ENCODE measurements around the gene METTL17. TPM values are rescaled to one million over a fixed set of nuclear protein-coding genes. Genes with fewer than 3 reads are reported as not detected.

METTL17 gene
- total and polyA plus RNA-seq, 5 donors from 2014 or later, result 37.3 to 75.9 (median 46.0) TPM

GRCh38 chr14:21026274-21026987, 36.7 kb downstream of the METTL17 start:
- peaks cover 9% of the 10 kb centered on the region for H3K36me3 Mint-ChIP-seq
- H3K4me3 Mint-ChIP-seq, result peak overlapping the region; percentile 67 to 84 (median 72)
- peak overlapping the region in 1 of 3 donors; percentile 32 for H3K27ac Mint-ChIP-seq
- Histone ChIP-seq H3K4me1 (ENCODE audit: control insufficient read depth, insufficient read depth, low read length, poor library complexity, severe bottlenecking) (peaks cover 20% of the 10 kb centered on the region), H3K27me3 (ENCODE audit: control insufficient read depth, insufficient read depth, low read length) (peaks cover 3% of the 10 kb centered on the region), H3K36me3 (ENCODE audit: control insufficient read depth, insufficient read depth, low read length) (no peaks in the 10 kb centered on the region), H3K9me3 (ENCODE audit: control insufficient read depth in 2 of 2, low read length in 2 of 2) (no peaks in the 10 kb centered on the region), H3K4me3 (ENCODE audit: low read depth, low read length) (no peak overlapping the region), H3K27ac (ENCODE audit: insufficient read depth, low read length, poor library complexity, severe bottlenecking) (no peak overlapping the region)
- DNase-seq, result no peak
- H3K4me1 Mint-ChIP-seq, result peaks cover 0 to 30% (median 12%) of the 10 kb centered on the region in 4 donors
- no peaks in the 10 kb centered on the region for H3K9me3 Mint-ChIP-seq
- ATAC-seq (ENCODE audit: low read depth in 2 of 2), result no peak
- peaks cover 22% of the 10 kb centered on the region for H3K27me3 Mint-ChIP-seq

- no peak overlapping the region for H3K27ac ChIP-seq (ENCODE audit: insufficient read depth, low read length, poor library complexity, severe bottlenecking)
Measured at GRCh38 chr14:21026988-21027315, 37.2 kb downstream of the METTL17 start.

GRCh38 chr14:21029917-21030316, 40.1 kb downstream of the METTL17 start, which contains the start of gene TPPP2:
TSS of gene TPPP2 (plus strand) at chr14:21030217. CDS start at chr14:21030582, 365 bp downstream.
- no peak within 1 kb of the TSS for H3K27ac Mint-ChIP-seq
- no peaks in the 10 kb centered on the region for H3K9me3 Mint-ChIP-seq
- H3K27ac ChIP-seq (ENCODE audit: insufficient read depth, low read length, poor library complexity, severe bottlenecking), result no peak within 1 kb of the TSS
- peaks cover 3% of the 10 kb centered on the region for H3K4me1 ChIP-seq (ENCODE audit: control insufficient read depth, insufficient read depth, low read length, poor library complexity, severe bottlenecking)
- H3K36me3 ChIP-seq (ENCODE audit: control insufficient read depth, insufficient read depth, low read length), result no peaks in the 10 kb centered on the region
- H3K4me3 Mint-ChIP-seq, result peak within 1 kb of the TSS in 1 of 4 donors; percentile 21
- no peaks in the 10 kb centered on the region for H3K9me3 ChIP-seq (ENCODE audit: control insufficient read depth in 2 of 2, low read length in 2 of 2)
- H3K4me1 Mint-ChIP-seq, result peaks cover 0 to 3% (median 0%) of the 10 kb centered on the region in 4 donors
- ATAC-seq (ENCODE audit: low read depth in 2 of 2), result no peak
- DNase-seq, result no peak
- H3K27me3 ChIP-seq (ENCODE audit: control insufficient read depth, insufficient read depth, low read length), result no peaks in the 10 kb centered on the region
- H3K27me3 Mint-ChIP-seq, result peaks cover 22% of the 10 kb centered on the region
- H3K4me3 ChIP-seq (ENCODE audit: low read depth, low read length), result no peak within 1 kb of the TSS
- H3K36me3 Mint-ChIP-seq, result no peaks in the 10 kb centered on the region

More at GRCh38 chr14:21026988-21027315, 37.2 kb downstream of the METTL17 start:
- H3K4me1 Mint-ChIP-seq, result peaks cover 0 to 30% (median 12%) of the 10 kb centered on the region in 4 donors
- H3K4me1 ChIP-seq (ENCODE audit: control insufficient read depth, insufficient read depth, low read length, poor library complexity, severe bottlenecking), result peaks cover 20% of the 10 kb centered on the region
- no peaks in the 10 kb centered on the region for H3K9me3 Mint-ChIP-seq
- ATAC-seq (ENCODE audit: low read depth in 2 of 2), result no peak
- peaks cover 3% of the 10 kb centered on the region for H3K27me3 ChIP-seq (ENCODE audit: control insufficient read depth, insufficient read depth, low read length)
- no peaks in the 10 kb centered on the region for H3K9me3 ChIP-seq (ENCODE audit: control insufficient read depth in 2 of 2, low read length in 2 of 2)
- peak overlapping the region; percentile 8 to 85 (median 32) for H3K27ac Mint-ChIP-seq
- no peaks in the 10 kb centered on the region for H3K36me3 ChIP-seq (ENCODE audit: control insufficient read depth, insufficient read depth, low read length)
- H3K4me3 Mint-ChIP-seq, result peak overlapping the region; percentile 55 to 80 (median 68)
- peaks cover 4% of the 10 kb centered on the region for H3K36me3 Mint-ChIP-seq
- H3K4me3 ChIP-seq (ENCODE audit: low read depth, low read length), result no peak overlapping the region
- no peak for DNase-seq
- peaks cover 26% of the 10 kb centered on the region for H3K27me3 Mint-ChIP-seq

DNA sequence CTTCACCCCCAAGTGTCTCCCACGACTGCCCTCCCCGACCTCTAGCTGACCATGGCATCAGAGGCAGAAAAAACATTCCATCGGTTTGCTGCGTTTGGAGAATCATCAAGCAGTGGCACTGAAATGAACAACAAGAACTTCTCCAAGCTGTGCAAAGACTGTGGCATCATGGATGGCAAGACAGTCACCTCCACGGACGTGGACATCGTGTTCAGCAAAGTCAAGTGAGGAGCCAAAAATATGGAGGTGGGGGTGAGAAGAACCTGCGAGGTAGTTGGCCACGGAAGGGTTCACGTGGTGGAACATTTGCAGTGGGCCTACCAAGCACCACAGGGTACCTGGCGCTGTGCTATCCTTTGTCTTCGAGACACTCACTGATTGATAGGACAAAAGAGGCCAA, 40.8 kb downstream of the METTL17 start:
- no peak for ATAC-seq (ENCODE audit: low read depth in 2 of 2)
- Mint-ChIP-seq H3K4me3 (no peak overlapping the region), H3K4me1 (peaks cover 0 to 3% (median 0%) of the 10 kb centered on the region in 4 donors), H3K9me3 (no peaks in the 10 kb centered on the region), H3K36me3 (no peaks in the 10 kb centered on the region), H3K27ac (no peak overlapping the region), H3K27me3 (peaks cover 22% of the 10 kb centered on the region)
- DNase-seq, result no peak
- no peak overlapping the region for H3K4me3 ChIP-seq (ENCODE audit: low read depth, low read length)
- H3K36me3 ChIP-seq (ENCODE audit: control insufficient read depth, insufficient read depth, low read length), result no peaks in the 10 kb centered on the region
- H3K27me3 ChIP-seq (ENCODE audit: control insufficient read depth, insufficient read depth, low read length), result no peaks in the 10 kb centered on the region
- H3K9me3 ChIP-seq (ENCODE audit: control insufficient read depth in 2 of 2, low read length in 2 of 2), result no peaks in the 10 kb centered on the region
- no peak overlapping the region for H3K27ac ChIP-seq (ENCODE audit: insufficient read depth, low read length, poor library complexity, severe bottlenecking)
- no peaks in the 10 kb centered on the region for H3K4me1 ChIP-seq (ENCODE audit: control insufficient read depth, insufficient read depth, low read length, poor library complexity, severe bottlenecking)

GRCh38 chr14:21032326-21033132, 42.7 kb downstream of the METTL17 start:
- no peaks in the 10 kb centered on the region for H3K4me1 ChIP-seq (ENCODE audit: control insufficient read depth, insufficient read depth, low read length, poor library complexity, severe bottlenecking)
- H3K27ac ChIP-seq (ENCODE audit: insufficient read depth, low read length, poor library complexity, severe bottlenecking), result no peak overlapping the region
- Mint-ChIP-seq H3K27me3 (peaks cover 22% of the 10 kb centered on the region), H3K36me3 (no peaks in the 10 kb centered on the region), H3K4me1 (no peaks in the 10 kb centered on the region), H3K4me3 (no peak overlapping the region), H3K27ac (no peak overlapping the region), H3K9me3 (peaks cover 0 to 1% (median 0%) of the 10 kb centered on the region in 7 donors)
- no peaks in the 10 kb centered on the region for H3K27me3 ChIP-seq (ENCODE audit: control insufficient read depth, insufficient read depth, low read length)
- H3K4me3 ChIP-seq (ENCODE audit: low read depth, low read length), result no peak overlapping the region
- no peaks in the 10 kb centered on the region for H3K36me3 ChIP-seq (ENCODE audit: control insufficient read depth, insufficient read depth, low read length)
- H3K9me3 ChIP-seq (ENCODE audit: control insufficient read depth in 2 of 2, low read length in 2 of 2), result no peaks in the 10 kb centered on the region
- DNase-seq, result no peak
- ATAC-seq (ENCODE audit: low read depth in 2 of 2), result no peak

- ATAC-seq (ENCODE audit: low read depth in 2 of 2), result no peak
- DNase-seq, result no peak
- Histone ChIP-seq H3K9me3 (ENCODE audit: control insufficient read depth in 2 of 2, low read length in 2 of 2) (no peaks in the 10 kb centered on the region), H3K36me3 (ENCODE audit: control insufficient read depth, insufficient read depth, low read length) (no peaks in the 10 kb centered on the region), H3K27me3 (ENCODE audit: control insufficient read depth, insufficient read depth, low read length) (peaks cover 3% of the 10 kb centered on the region), H3K4me1 (ENCODE audit: control insufficient read depth, insufficient read depth, low read length, poor library complexity, severe bottlenecking) (no peaks in the 10 kb centered on the region), H3K27ac (ENCODE audit: insufficient read depth, low read length, poor library complexity, severe bottlenecking) (no peak overlapping the region), H3K4me3 (ENCODE audit: low read depth, low read length) (no peak overlapping the region)
- Mint-ChIP-seq H3K4me1 (no peaks in the 10 kb centered on the region), H3K27ac (no peak overlapping the region), H3K9me3 (peaks cover 0 to 1% (median 0%) of the 10 kb centered on the region in 7 donors), H3K4me3 (no peak overlapping the region), H3K36me3 (no peaks in the 10 kb centered on the region), H3K27me3 (peaks cover 22% of the 10 kb centered on the region)
Measured at GRCh38 chr14:21033133-21033698, 43.4 kb downstream of the METTL17 start.

DNA sequence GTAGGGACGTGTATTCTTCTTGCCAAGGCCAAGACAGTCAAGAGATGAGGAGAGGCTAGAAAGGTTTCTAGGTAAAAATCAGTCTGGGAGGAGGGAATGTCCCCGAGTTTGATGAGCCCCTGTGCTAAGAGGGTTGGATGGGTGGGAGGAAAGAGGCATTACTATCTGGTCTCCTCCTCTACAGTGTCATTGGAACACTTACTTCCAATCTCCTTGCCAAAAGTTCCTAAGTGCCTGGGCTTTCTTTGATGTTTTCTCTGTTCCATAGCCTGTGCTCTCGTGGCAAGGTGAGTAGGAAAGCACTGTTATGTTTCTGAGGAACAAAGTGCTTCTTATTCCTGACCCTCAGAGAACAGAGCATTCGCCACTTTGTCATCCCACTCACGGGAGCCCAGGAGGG, 44.9 kb downstream of the METTL17 start, which contains the start of gene RNASE13:
Gene RNASE13, minus strand, starts transcription at position 101 of the 400 bp plus-strand sequence. CDS start 519 bp downstream, outside the sequence.
- no peak within 1 kb of the TSS for H3K4me3 ChIP-seq (ENCODE audit: low read depth, low read length)
- ATAC-seq (ENCODE audit: low read depth in 2 of 2) (no peak), DNase-seq (no peak)
- H3K4me3 Mint-ChIP-seq, result no peak within 1 kb of the TSS
- H3K27me3 Mint-ChIP-seq, result peaks cover 22% of the 10 kb centered on the region
- H3K9me3 Mint-ChIP-seq, result peaks cover 0 to 1% (median 0%) of the 10 kb centered on the region in 7 donors
- no peaks in the 10 kb centered on the region for H3K36me3 Mint-ChIP-seq
- no peaks in the 10 kb centered on the region for H3K9me3 ChIP-seq (ENCODE audit: control insufficient read depth in 2 of 2, low read length in 2 of 2)
- no peaks in the 10 kb centered on the region for H3K4me1 ChIP-seq (ENCODE audit: control insufficient read depth, insufficient read depth, low read length, poor library complexity, severe bottlenecking)
- no peaks in the 10 kb centered on the region for H3K36me3 ChIP-seq (ENCODE audit: control insufficient read depth, insufficient read depth, low read length)
- no peak within 1 kb of the TSS for H3K27ac Mint-ChIP-seq
- H3K27ac ChIP-seq (ENCODE audit: insufficient read depth, low read length, poor library complexity, severe bottlenecking), result no peak within 1 kb of the TSS
- peaks cover 3% of the 10 kb centered on the region for H3K27me3 ChIP-seq (ENCODE audit: control insufficient read depth, insufficient read depth, low read length)
- no peaks in the 10 kb centered on the region for H3K4me1 Mint-ChIP-seq

Data from CD4-positive, CD25-positive, alpha-beta regulatory T cell (primary cell).